ENCODE data around the gene ARFGAP3.

Gene ARFGAP3

GRCh38 chr22:42856865-42857704 is at the start of gene ARFGAP3:
Gene ARFGAP3, minus strand, starts transcription at chr22:42857273. Its CDS starts 91 bp downstream, at chr22:42857182.
- DNase-seq (ENCODE audit: low spot score) = peak; percentile 100

GRCh38 chr22:42905702-42906183 is 48.7 kb upstream of the ARFGAP3 start:
- DNase-seq (ENCODE audit: low spot score) = no peak

GRCh38 chr22:42905217-42905616 is 48.1 kb upstream of the ARFGAP3 start:
- DNase-seq (ENCODE audit: low spot score) = no peak

GRCh38 chr22:42904050-42904449 is 47.0 kb upstream of the ARFGAP3 start:
- no peak for DNase-seq (ENCODE audit: low spot score)

GRCh38 chr22:42902875-42903510 is 45.9 kb upstream of the ARFGAP3 start:
- DNase-seq (ENCODE audit: low spot score) = no peak

- DNase-seq (ENCODE audit: low spot score) = peak; percentile 36
These were observed 44.9 kb upstream of the ARFGAP3 start for GRCh38 chr22:42901790-42902508.

GRCh38 chr22:42897960-42898359 is 40.9 kb upstream of the ARFGAP3 start:
- no peak for DNase-seq (ENCODE audit: low spot score)

GRCh38 chr22:42895541-42895981 is 38.5 kb upstream of the ARFGAP3 start:
- DNase-seq (ENCODE audit: low spot score) = no peak

- peak; percentile 32 for DNase-seq (ENCODE audit: low spot score)
These were observed 38.0 kb upstream of the ARFGAP3 start for GRCh38 chr22:42895087-42895486.

- DNase-seq (ENCODE audit: low spot score) = no peak
These were observed 36.5 kb upstream of the ARFGAP3 start for GRCh38 chr22:42893371-42894150.

GRCh38 chr22:42892571-42893316 is 35.7 kb upstream of the ARFGAP3 start:
- no peak for DNase-seq (ENCODE audit: low spot score)

- no peak for DNase-seq (ENCODE audit: low spot score)
These were observed 35.1 kb upstream of the ARFGAP3 start for GRCh38 chr22:42892156-42892555.

- no peak for DNase-seq (ENCODE audit: low spot score)
These were observed 34.6 kb upstream of the ARFGAP3 start for GRCh38 chr22:42891696-42892095.

GRCh38 chr22:42891008-42891407 is 33.9 kb upstream of the ARFGAP3 start:
- no peak for DNase-seq (ENCODE audit: low spot score)

GRCh38 chr22:42889304-42889703 is 32.2 kb upstream of the ARFGAP3 start:
- DNase-seq (ENCODE audit: low spot score) = peak; percentile 46

GRCh38 chr22:42887523-42888507 is 30.7 kb upstream of the ARFGAP3 start:
- DNase-seq (ENCODE audit: low spot score) = no peak

GRCh38 chr22:42887120-42887519 is 30.0 kb upstream of the ARFGAP3 start:
- DNase-seq (ENCODE audit: low spot score) = no peak

- no peak for DNase-seq (ENCODE audit: low spot score)
These were observed 28.4 kb upstream of the ARFGAP3 start for GRCh38 chr22:42885446-42885845.

- DNase-seq (ENCODE audit: low spot score) = no peak
These were observed 27.7 kb upstream of the ARFGAP3 start for GRCh38 chr22:42884616-42885375.
